H1 (cell line): ENCODE data around the gene WNK2. TPM values are rescaled to one million over a fixed set of nuclear protein-coding genes. Genes with fewer than 3 reads are reported as not detected.

ENCODE experiments used
- CTCF ChIA-PET: fragments of 300-600 bp; sonication (Branson Sonifier 250); formaldehyde crosslinking; loops from one replicate; lab custom pipeline; 2021; ENCODE audit not compliant: partially characterized antibody; lab: Charles Lee
- POLR2A ChIA-PET: fragments of 300-600 bp; sonication (Branson Sonifier 250); formaldehyde crosslinking; loops from one replicate; lab custom pipeline; 2021; ENCODE audit warnings: inconsistent platforms; ENCODE audit not compliant: partially characterized antibody; lab: Charles Lee
- DNase-seq, 2 experiments: peaks; one replicate each; pipeline versions ENCODE4 v3.0.0 to v3.0.0-alpha.2; 2010 to 2022; ENCODE audit warnings: low spot score in 2 of 2, low read depth in 1 of 2, mixed read lengths in 1 of 2
- FAIRE-seq: peaks from 2 replicates; lab custom pipeline; 2011; peaks lifted over from hg19 to GRCh38; lab: Jason Lieb, UNC
- H2AFZ ChIP-seq: 2 replicates; pipeline ENCODE4 v1.8.1; 2012; ENCODE audit warnings: low read length, inconsistent platforms
- H2AK5ac ChIP-seq: 2 replicates; pipeline ENCODE4 v1.6.1; 2013; ENCODE audit warnings: low read depth, low read length
- H2BK120ac ChIP-seq: replicated peaks from 2 replicates; pipeline ENCODE3; 2013; ENCODE audit warnings: low read depth, low read length, inconsistent platforms
- H2BK12ac ChIP-seq: 2 replicates; pipeline ENCODE4 v1.6.1; 2013; ENCODE audit warnings: low read depth, low read length
- H2BK15ac ChIP-seq: 2 replicates; pipeline ENCODE4 v1.6.1; 2013; ENCODE audit warnings: low read length
- H2BK20ac ChIP-seq: 2 replicates; pipeline ENCODE4 v1.6.1; 2013; ENCODE audit warnings: low read length
- H2BK5ac ChIP-seq: 2 replicates; pipeline ENCODE4 v1.6.1; 2013; ENCODE audit warnings: low read depth, low read length
- H3K14ac ChIP-seq: 2 replicates; pipeline ENCODE4 v1.6.1; 2013; ENCODE audit warnings: inconsistent platforms; ENCODE audit not compliant: insufficient read length
- H3K18ac ChIP-seq: 2 replicates; pipeline ENCODE4 v1.6.1; 2013; ENCODE audit warnings: low read length; ENCODE audit errors: extremely low read depth
- H3K23ac ChIP-seq: 2 replicates; pipeline ENCODE4 v1.6.1; 2013; ENCODE audit warnings: inconsistent platforms; ENCODE audit not compliant: insufficient read length
- H3K23me2 ChIP-seq: 2 replicates; pipeline ENCODE4 v1.6.1; 2013; ENCODE audit warnings: low read depth, low read length
- H3K27ac ChIP-seq: 2 replicates; pipeline ENCODE4 v1.6.1; 2011; ENCODE audit warnings: low read depth, low read length, inconsistent platforms
- H3K27me3 ChIP-seq, 4 experiments: replicated peaks in 1 of 4; 1 replicate in 1 of 4; 2 replicates in 3 of 4; pipeline versions ENCODE4 v1.6.1 to v1.8.1; 2011 to 2013; ENCODE audit warnings: low read length in 3 of 4, mild to moderate bottlenecking in 3 of 4, inconsistent platforms in 2 of 4, mixed read lengths in 2 of 4, moderate library complexity in 1 of 4; ENCODE audit not compliant: control insufficient read depth in 3 of 4, insufficient read depth in 3 of 4; ENCODE audit errors: extremely low read depth in 1 of 4
- H3K36me3 ChIP-seq, 4 experiments: 2 replicates each; pipeline versions ENCODE4 v1.6.1 to v1.8.1; 2011 to 2013; ENCODE audit warnings: mild to moderate bottlenecking in 4 of 4, low read length in 3 of 4, moderate library complexity in 2 of 4, control low read depth in 1 of 4, inconsistent platforms in 1 of 4; ENCODE audit not compliant: insufficient read depth in 4 of 4, control insufficient read depth in 2 of 4
- H3K4ac ChIP-seq: replicated peaks from 2 replicates; pipeline ENCODE3; 2013; ENCODE audit warnings: low read length, low read depth, mixed read lengths, inconsistent platforms; ENCODE audit not compliant: insufficient read length
- H3K4me1 ChIP-seq, 4 experiments: replicated peaks in 1 of 4; 1 replicate in 1 of 4; 2 replicates in 3 of 4; pipeline versions ENCODE4 v1.6.1 to v1.8.1; 2011 to 2013; ENCODE audit warnings: low read length in 3 of 4, inconsistent platforms in 2 of 4, mixed read lengths in 1 of 4; ENCODE audit not compliant: insufficient read depth in 4 of 4, control insufficient read depth in 3 of 4
- H3K4me2 ChIP-seq, 2 experiments: 2 replicates each; pipeline versions ENCODE4 v1.6.1 to v1.8.1; 2011 to 2013; ENCODE audit warnings: low read depth in 2 of 2, low read length in 2 of 2, control low read depth in 1 of 2, inconsistent platforms in 1 of 2, mild to moderate bottlenecking in 1 of 2; ENCODE audit not compliant: insufficient read depth in 1 of 2
- H3K4me3 ChIP-seq, 4 experiments: fragments of 200-600, 300-600 bp in 1 of 4; sonication (generic), shearing (Covaris generic), sonication (Bioruptor Twin) in 1 of 4; 2 replicates each; pipeline versions ENCODE4 v1.5.1 to v1.8.1; 2011 to 2016; ENCODE audit warnings: low read length in 4 of 4, low read depth in 3 of 4, control low read depth in 2 of 4, inconsistent platforms in 2 of 4, mild to moderate bottlenecking in 2 of 4, mixed read lengths in 1 of 4, moderate library complexity in 1 of 4; ENCODE audit not compliant: insufficient read depth in 2 of 4; ENCODE audit errors: extremely low read depth in 1 of 4
- H3K56ac ChIP-seq: replicated peaks from 2 replicates; pipeline ENCODE3; 2013; ENCODE audit warnings: low read depth, mild to moderate bottlenecking, mixed read lengths, low read length, inconsistent platforms; ENCODE audit not compliant: insufficient read length
- H3K79me1 ChIP-seq: 2 replicates; pipeline ENCODE4 v1.6.1; 2013; ENCODE audit warnings: low read depth, low read length, control low read depth
- H3K79me2 ChIP-seq, 2 experiments: 2 replicates each; pipeline versions ENCODE4 v1.6.1 to v1.8.1; 2012 to 2013; ENCODE audit warnings: low read length in 2 of 2, mild to moderate bottlenecking in 2 of 2, inconsistent platforms in 1 of 2; ENCODE audit not compliant: insufficient read depth in 2 of 2, control insufficient read depth in 1 of 2
- H3K9ac ChIP-seq, 4 experiments: replicated peaks in 1 of 4; 1 replicate in 1 of 4; 2 replicates in 3 of 4; pipeline versions ENCODE4 v1.6.1 to v1.8.1; 2011 to 2013; ENCODE audit warnings: low read depth in 3 of 4, low read length in 3 of 4, control low read depth in 2 of 4, mild to moderate bottlenecking in 2 of 4, moderate library complexity in 2 of 4, inconsistent platforms in 1 of 4; ENCODE audit errors: extremely low read depth in 1 of 4
- H3K9me3 ChIP-seq, 2 experiments: 2 replicates each; pipeline versions ENCODE4 v1.6.1 to v1.8.1; 2012 to 2013; ENCODE audit warnings: mild to moderate bottlenecking in 2 of 2, moderate library complexity in 2 of 2, control low read depth in 1 of 2, inconsistent platforms in 1 of 2, low read depth in 1 of 2, low read length in 1 of 2, mixed read lengths in 1 of 2; ENCODE audit not compliant: insufficient read depth in 2 of 2
- H4K20me1 ChIP-seq, 2 experiments: replicated peaks in 1 of 2; 2 replicates each; pipeline versions ENCODE3 to v1.8.1; 2011 to 2013; ENCODE audit warnings: inconsistent platforms in 2 of 2, low read length in 2 of 2, mild to moderate bottlenecking in 1 of 2; ENCODE audit not compliant: insufficient read depth in 2 of 2, control insufficient read depth in 1 of 2
- H4K5ac ChIP-seq: 2 replicates; pipeline ENCODE4 v1.6.1; 2013; ENCODE audit warnings: low read length, low read depth, mixed read lengths, inconsistent platforms; ENCODE audit not compliant: insufficient read length
- H4K8ac ChIP-seq: 2 replicates; pipeline ENCODE4 v1.8.0; 2013; ENCODE audit warnings: mild to moderate bottlenecking, moderate library complexity, low read length, inconsistent platforms; ENCODE audit not compliant: insufficient read depth; ENCODE audit errors: extremely low read depth
- H4K91ac ChIP-seq: replicated peaks from 2 replicates; pipeline ENCODE3; 2013; ENCODE audit warnings: low read length, mixed read lengths, inconsistent platforms; ENCODE audit not compliant: insufficient read length
- BACH1 ChIP-seq: IDR thresholded peaks from 2 replicates; pipeline ENCODE4 v1.6.1; 2012; ENCODE audit warnings: low read length, improper control_type of control experiment
- CBX8 ChIP-seq: fragments of 300-800, 300-1000 bp; sonication (generic); IDR thresholded peaks from 2 replicates; pipeline ENCODE4 v1.7.1; 2016; ENCODE audit warnings: low read depth, low read length, borderline replicate concordance
- CHD1 ChIP-seq: IDR thresholded peaks from 2 replicates; pipeline ENCODE4 v1.6.1; 2012; ENCODE audit warnings: low read depth, low read length, improper control_type of control experiment
- CTCF ChIP-seq, 3 experiments: IDR thresholded peaks; 1 replicate in 2 of 3; 2 replicates in 1 of 3; pipeline versions ENCODE4 v1.5.1 to v1.6.1; 2011; ENCODE audit warnings: low read length in 3 of 3, mild to moderate bottlenecking in 3 of 3, inconsistent platforms in 2 of 3, low read depth in 1 of 3, moderate library complexity in 1 of 3; ENCODE audit not compliant: insufficient read depth in 1 of 3; ENCODE audit errors: control extremely low read depth in 1 of 3
- EZH2 ChIP-seq: fragments of 200-600 bp; sonication (generic); IDR thresholded peaks from 2 replicates; pipeline ENCODE4 v1.7.1; 2012; ENCODE audit warnings: low read depth, mild to moderate bottlenecking, moderate library complexity, low read length, inconsistent platforms; ENCODE audit not compliant: severe bottlenecking
- KDM1A ChIP-seq: fragments of 200-600, 300-600 bp; sonication (generic); IDR thresholded peaks from 2 replicates; pipeline ENCODE4 v1.7.1; 2016; ENCODE audit warnings: mild to moderate bottlenecking, low read length, borderline replicate concordance
- NANOG ChIP-seq: IDR thresholded peaks from 2 replicates; pipeline ENCODE4 v1.6.1; 2011; ENCODE audit warnings: low read length, low read depth, mild to moderate bottlenecking, inconsistent platforms; ENCODE audit not compliant: insufficient read depth, poor library complexity, severe bottlenecking
- RAD21 ChIP-seq, 2 experiments: IDR thresholded peaks in 1 of 2; conservative IDR thresholded peaks in 1 of 2; 2 replicates each; pipeline ENCODE4 v1.6.1; 2011; ENCODE audit warnings: low read depth in 2 of 2, low read length in 2 of 2, improper control_type of control experiment in 1 of 2, inconsistent platforms in 1 of 2, mild to moderate bottlenecking in 1 of 2, moderate library complexity in 1 of 2
- SP4 ChIP-seq: IDR thresholded peaks from 2 replicates; pipeline ENCODE4 v1.6.1; 2012; ENCODE audit warnings: low read length, inconsistent platforms
- SRF ChIP-seq: IDR thresholded peaks from 2 replicates; pipeline ENCODE4 v1.6.1; 2011; ENCODE audit warnings: mild to moderate bottlenecking, low read depth, low read length, moderate library complexity
- TAF1 ChIP-seq: IDR thresholded peaks from 2 replicates; pipeline ENCODE4 v1.6.1; 2011; ENCODE audit warnings: mild to moderate bottlenecking, low read depth, low read length
- WGBS, 2 experiments: shearing (Covaris generic) in 1 of 2; methylation state at CpG; one replicate each; pipeline versions ENCODE4 v1.1.6 to v1.1.7; 2013 to 2015; ENCODE audit warnings: low lambda C conversion rate in 2 of 2, mixed read lengths in 2 of 2, inconsistent platforms in 1 of 2, low coverage in 1 of 2, missing lambda C conversion rate in 1 of 2; ENCODE audit not compliant: insufficient replicate concordance in 2 of 2, insufficient coverage in 1 of 2, insufficient read length in 1 of 2; ENCODE audit errors: extremely low coverage in 1 of 2, missing lambda C conversion rate in 1 of 2; 5-methylcytosine and 5-hydroxymethylcytosine counted together
- polyA plus RNA-seq, 7 experiments: library from polyadenylated mRNA; depleted of rRNA in 3 of 7; stranded (reverse) in 5 of 7; unstranded in 2 of 7; fragments of >200 nt in 5 of 7; fragments of 200-250 nt in 2 of 7; gene quantifications; 1 replicate in 5 of 7; 2 replicates in 1 of 7; 4 replicates in 1 of 7; pipeline versions ENCODE4 v1.2.1 to v1.2.3, GENCODE V29; 2011 to 2013; ENCODE audit warnings: missing spikeins in 2 of 7, mixed read lengths in 2 of 7
- total RNA-seq: library from RNA; stranded (reverse); fragmentation: NEBNext Ultra II Directional; extraction: Animal tissue kit (Norgen Biotek cat#: 25700); gene quantifications from 2 replicates; pipeline ENCODE4 v1.2.1, GENCODE V29; 2021

WNK2 gene
- total and polyA plus RNA-seq, 2 of the 8 experiments (the other 6 are each of a cell fraction or from before 2014, with no cell fraction given): 12.0 to 87.2 TPM

GRCh38 chr9:93246526-93246925, 62.6 kb downstream of the WNK2 start:
- Histone ChIP-seq H3K9me3 (no peaks in the 10 kb centered on the region), H4K5ac (no peak overlapping the region), H3K36me3 (peaks cover 2 to 7% (median 5%) of the 10 kb centered on the region in 4 experiments; a peak in 4 of 8 replicates), H2BK120ac (no peak overlapping the region), H2BK15ac (no peak overlapping the region), H3K4me3 (no peak overlapping the region), H3K4ac (no peak overlapping the region), H4K8ac (no peak overlapping the region), H3K56ac (no peak overlapping the region), H3K18ac (no peak overlapping the region), H3K23ac (no peak overlapping the region), H3K4me1 (peaks cover 0 to 13% (median 3%) of the 10 kb centered on the region in 4 experiments; a peak in 3 of 7 replicates), H2AK5ac (no peak overlapping the region), H2BK20ac (no peak overlapping the region), H3K27me3 (no peaks in the 10 kb centered on the region), H2AFZ (no peak overlapping the region), H3K9ac (no peak overlapping the region), H2BK12ac (no peak overlapping the region), H3K79me1 (no peaks in the 10 kb centered on the region; the same call in 1 of the 2 replicates), H3K27ac (no peak overlapping the region), H3K4me2 (no peak overlapping the region), H2BK5ac (peak overlapping the region; percentile 26; the same call in 1 of the 2 replicates), H3K79me2 (no peaks in the 10 kb centered on the region), H4K20me1 (peaks cover 2 to 14% of the 10 kb centered on the region in 2 experiments), H4K91ac (no peak overlapping the region), H3K14ac (no peak overlapping the region), H3K23me2 (no peaks in the 10 kb centered on the region)
- DNase-seq: no peak
- ChIA-PET POLR2A (interaction anchor here (0.5 kb wide), 1 partner anchor 317 kb away, joined by 3 read pairs; no protein-coding TSS in a partner anchor), CTCF (interaction anchor here (0.6 to 2.2 kb wide), 5 partner anchors 15 to 133 kb away, joined by 3 to 11 read pairs (median 3); no protein-coding TSS in a partner anchor)
- 79% methylated on average over 7 of the region's 7 CpGs; no CpG with 5 or more reads in 1 of the 2 experiments for WGBS, 2 experiments
- FAIRE-seq: no peak
- TF ChIP-seq SP4 (no peak), RAD21 (IDR thresholded peaks at IDR 0.05 in 1 of 2, conservative IDR thresholded peaks at IDR 0.05 in 1 of 2; ENCODE audit: low read depth in 2 of 2, low read length in 2 of 2) (no peak), BACH1 (no peak), CTCF (IDR thresholded peaks at IDR 0.05; ENCODE audit: control extremely low read depth in 1 of 3, insufficient read depth in 1 of 3, low read depth in 1 of 3, low read length in 3 of 3) (no peak), SRF (no peak), CHD1 (no peak), EZH2 (no peak), KDM1A (no peak), TAF1 (no peak), NANOG (no peak), CBX8 (no peak)
